ENCODE measurements around the gene AFDN.
A peak's percentile ranks its signal among the peaks of the same experiment; 100 is the strongest.

AFDN gene

GRCh38 chr6:167937948-167938911 is 111.5 kb downstream of the AFDN start:
- Histone ChIP-seq H3F3A (ENCODE audit: insufficient read depth, low read length) (no peaks in the 10 kb centered on the region), H3K9me3 (replicated peaks; ENCODE audit: insufficient read depth, low read length) (no peaks in the 10 kb centered on the region), H3K9me2 (replicated peaks; ENCODE audit: insufficient read depth, low read length) (no peaks in the 10 kb centered on the region), H3K27ac (ENCODE audit: low read length) (no peak overlapping the region), H3K36me3 (replicated peaks; ENCODE audit: insufficient read depth, low read length) (no peaks in the 10 kb centered on the region), H2AFZ (ENCODE audit: low read length) (no peak overlapping the region), H4K20me1 (ENCODE audit: insufficient read depth, low read length) (no peaks in the 10 kb centered on the region), H3K4me2 (ENCODE audit: low read depth, low read length) (no peak overlapping the region), H3K4me1 (ENCODE audit: low read length) (0 out of 2 replicates have a peak, but pooled peaks cover 9% of the 10 kb centered on the region), H3K27me3 (replicated peaks; ENCODE audit: insufficient read depth, low read length) (no peaks in the 10 kb centered on the region), H3K9ac (ENCODE audit: low read length) (no peak overlapping the region), H3K79me2 (ENCODE audit: low read length) (no peaks in the 10 kb centered on the region), H3K4me3 (ENCODE audit: low read length) (no peak overlapping the region)
- TF ChIP-seq EZH2 (optimal IDR thresholded peaks at IDR 0.05; ENCODE audit: low read depth, low read length) (no peak), EZH2phosphoT487 (IDR thresholded peaks at IDR 0.05; ENCODE audit: low read length) (no peak), CTCF (IDR thresholded peaks at IDR 0.05; ENCODE audit: low read length) (no peak)
- DNase-seq = peak; percentile 7

GRCh38 chr6:167941822-167942221 is 115.1 kb downstream of the AFDN start:
- Histone ChIP-seq H3F3A (ENCODE audit: insufficient read depth, low read length) (no peaks in the 10 kb centered on the region), H3K9me2 (replicated peaks; ENCODE audit: insufficient read depth, low read length) (no peaks in the 10 kb centered on the region), H3K9me3 (replicated peaks; ENCODE audit: insufficient read depth, low read length) (no peaks in the 10 kb centered on the region), H3K36me3 (replicated peaks; ENCODE audit: insufficient read depth, low read length) (no peaks in the 10 kb centered on the region), H3K4me1 (ENCODE audit: low read length) (0 out of 2 replicates have a peak, but pooled peaks cover 9% of the 10 kb centered on the region), H3K27ac (ENCODE audit: low read length) (no peak overlapping the region), H3K9ac (ENCODE audit: low read length) (no peak overlapping the region), H3K4me3 (ENCODE audit: low read length) (no peak overlapping the region), H4K20me1 (ENCODE audit: insufficient read depth, low read length) (no peaks in the 10 kb centered on the region), H3K79me2 (ENCODE audit: low read length) (no peaks in the 10 kb centered on the region), H2AFZ (ENCODE audit: low read length) (no peak overlapping the region), H3K4me2 (ENCODE audit: low read depth, low read length) (no peak overlapping the region), H3K27me3 (replicated peaks; ENCODE audit: insufficient read depth, low read length) (no peaks in the 10 kb centered on the region)
- no peak for DNase-seq
- TF ChIP-seq EZH2 (optimal IDR thresholded peaks at IDR 0.05; ENCODE audit: low read depth, low read length) = no peak
- TF ChIP-seq CTCF (IDR thresholded peaks at IDR 0.05; ENCODE audit: low read length) = no peak
- TF ChIP-seq EZH2phosphoT487 (IDR thresholded peaks at IDR 0.05; ENCODE audit: low read length) = no peak

GRCh38 chr6:167944130-167944529 is 117.4 kb downstream of the AFDN start:
- no peak for DNase-seq
- Histone ChIP-seq H3K79me2 (ENCODE audit: low read length) (no peaks in the 10 kb centered on the region), H3K27me3 (replicated peaks; ENCODE audit: insufficient read depth, low read length) (no peaks in the 10 kb centered on the region), H3K4me3 (ENCODE audit: low read length) (no peak overlapping the region), H2AFZ (ENCODE audit: low read length) (no peak overlapping the region), H3K9me3 (replicated peaks; ENCODE audit: insufficient read depth, low read length) (no peaks in the 10 kb centered on the region), H3K4me1 (ENCODE audit: low read length) (no peaks in the 10 kb centered on the region), H3K9ac (ENCODE audit: low read length) (no peak overlapping the region), H3K9me2 (replicated peaks; ENCODE audit: insufficient read depth, low read length) (no peaks in the 10 kb centered on the region), H3K27ac (ENCODE audit: low read length) (no peak overlapping the region), H3F3A (ENCODE audit: insufficient read depth, low read length) (no peaks in the 10 kb centered on the region), H3K36me3 (replicated peaks; ENCODE audit: insufficient read depth, low read length) (no peaks in the 10 kb centered on the region), H3K4me2 (ENCODE audit: low read depth, low read length) (no peak overlapping the region), H4K20me1 (ENCODE audit: insufficient read depth, low read length) (no peaks in the 10 kb centered on the region)
- no peak for TF ChIP-seq EZH2phosphoT487 (IDR thresholded peaks at IDR 0.05; ENCODE audit: low read length)
- TF ChIP-seq CTCF (IDR thresholded peaks at IDR 0.05; ENCODE audit: low read length) = no peak

All from MM.1S (cell line).